ENCODE data around the gene PSD2.

PSD2 gene

GRCh38 chr5:139763930-139764791, 31.4 kb upstream of the PSD2 start:
- no peak for DNase-seq

GRCh38 chr5:139764886-139765408, 30.7 kb upstream of the PSD2 start:
- DNase-seq, result no peak

- DNase-seq, result no peak
Observed at GRCh38 chr5:139765409-139766217, 30.0 kb upstream of the PSD2 start.

DNA sequence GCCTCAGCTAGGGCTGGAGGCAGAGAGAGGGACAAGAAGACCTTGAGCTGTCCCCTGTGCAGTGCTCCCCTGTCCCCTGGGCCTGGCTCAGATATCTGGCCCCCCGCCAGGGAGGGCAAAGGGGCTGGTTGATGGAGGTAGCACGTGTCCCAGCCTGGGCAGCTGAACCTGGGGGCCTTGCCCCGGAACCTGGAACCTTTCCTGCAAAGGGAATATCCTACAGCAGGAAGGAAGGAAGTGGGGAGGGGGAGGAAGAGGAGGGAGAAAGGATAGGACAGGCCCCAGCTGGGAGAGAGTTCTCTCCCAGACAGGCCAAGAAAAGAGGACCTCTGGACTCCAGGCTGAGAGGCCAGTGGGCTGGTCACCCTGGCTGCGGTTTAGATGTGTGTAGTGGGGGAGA, 27.6 kb upstream of the PSD2 start:
- no peak for DNase-seq

GRCh38 chr5:139768807-139769465, 26.7 kb upstream of the PSD2 start:
- DNase-seq, result no peak

- DNase-seq, result no peak
Observed at GRCh38 chr5:139769477-139769876, 26.1 kb upstream of the PSD2 start.

- no peak for DNase-seq
Observed at GRCh38 chr5:139770722-139771121, 24.9 kb upstream of the PSD2 start.

DNA sequence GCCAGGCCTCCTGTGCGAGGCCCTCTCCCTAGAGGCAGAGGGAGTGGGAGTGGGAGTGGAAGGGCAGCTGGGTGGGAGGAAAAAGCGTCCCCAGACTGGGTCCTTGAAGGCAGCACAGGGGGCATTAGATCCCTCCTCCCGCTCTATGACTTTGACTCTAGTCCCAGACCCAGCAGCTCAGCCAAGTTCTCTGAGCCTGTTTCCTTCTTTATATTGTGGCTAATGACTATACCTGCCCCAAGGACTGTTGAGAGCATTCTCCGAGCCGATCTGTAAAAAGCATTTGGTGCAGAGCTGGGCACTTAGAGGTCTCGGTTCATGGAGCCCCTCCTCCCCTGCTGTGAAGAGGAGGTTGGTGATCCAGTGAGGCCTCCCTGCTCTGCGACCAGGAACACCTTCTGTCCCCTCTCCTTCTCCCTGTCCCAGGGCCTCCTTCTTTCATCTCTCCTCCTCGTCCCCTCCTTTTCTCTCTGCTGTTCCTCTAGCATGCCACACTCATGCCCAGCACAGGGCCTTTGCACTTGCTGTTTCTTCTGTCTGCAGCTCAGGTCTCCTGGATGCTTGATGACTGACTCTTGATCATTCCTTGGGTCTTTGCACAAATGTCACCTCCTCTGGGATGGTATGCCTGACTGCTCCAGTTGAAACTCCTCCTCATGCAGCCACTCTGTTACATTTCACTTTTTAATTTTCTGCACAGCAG, 23.4 kb upstream of the PSD2 start:
- no peak for DNase-seq

DNA sequence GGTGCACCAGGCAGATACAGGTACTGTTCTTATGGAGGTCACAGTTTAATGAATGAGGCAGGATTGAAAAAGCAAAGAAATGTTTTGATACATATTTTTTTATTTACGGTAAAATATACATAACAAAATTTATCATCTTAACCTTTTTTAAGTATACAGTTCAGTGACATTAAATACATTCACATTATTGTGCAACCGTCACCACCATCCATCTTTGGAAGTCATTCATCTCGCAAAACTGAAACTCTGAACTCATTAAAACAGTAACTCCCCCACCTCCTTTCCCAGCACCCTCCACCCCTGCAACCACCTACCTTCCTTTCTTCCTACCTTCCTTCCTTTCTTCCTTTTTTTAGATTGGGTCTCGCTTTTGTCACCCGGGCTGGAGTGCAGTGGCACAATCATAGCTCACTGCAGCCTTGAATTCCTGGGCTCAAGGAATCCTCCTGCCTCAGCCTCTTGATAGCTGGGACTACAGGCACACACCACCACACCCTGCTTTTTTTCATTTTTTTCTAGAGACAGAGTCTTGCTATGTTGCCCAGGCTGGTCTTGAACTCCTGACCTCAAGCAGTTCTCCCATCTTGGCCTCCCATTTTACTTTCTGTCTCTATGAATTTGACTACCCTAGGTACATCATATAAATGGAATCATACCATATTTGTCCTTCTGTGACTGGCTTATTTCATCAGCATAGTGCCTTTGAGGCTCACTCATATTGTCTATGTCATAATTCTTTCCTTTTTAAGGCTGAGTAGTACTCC, 22.5 kb upstream of the PSD2 start:
- no peak for DNase-seq

GRCh38 chr5:139774980-139775661, 20.5 kb upstream of the PSD2 start:
- DNase-seq, result no peak

GRCh38 chr5:139775872-139776271, 19.7 kb upstream of the PSD2 start:
- DNase-seq, result no peak

- DNase-seq, result no peak
Observed at GRCh38 chr5:139776861-139777260, 18.7 kb upstream of the PSD2 start.

DNA sequence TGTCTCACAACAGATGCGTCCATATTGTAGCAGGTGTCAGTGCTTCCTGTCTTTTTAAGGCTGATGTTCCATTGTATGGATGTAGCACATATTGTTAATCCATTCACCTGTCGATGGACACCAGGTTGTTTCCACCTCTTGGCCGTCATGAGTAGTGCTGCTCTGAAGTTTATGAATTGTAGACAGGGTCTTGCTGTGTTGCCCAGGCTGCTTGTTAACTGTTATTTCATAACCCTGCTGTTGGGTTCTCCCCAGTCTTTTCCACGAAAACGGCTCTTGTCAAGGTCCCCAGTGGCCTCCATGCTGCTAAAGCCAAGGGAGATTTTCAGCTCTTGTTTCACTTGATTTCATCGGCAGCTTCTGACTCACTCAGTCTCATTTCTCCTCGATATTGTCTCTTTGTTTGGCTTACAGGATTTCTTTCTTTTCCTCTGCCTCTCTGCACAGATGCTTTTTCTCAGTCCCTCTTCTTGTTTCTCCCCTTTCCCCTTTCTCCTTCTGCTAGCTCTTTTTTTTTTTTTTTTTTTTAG, 12.1 kb upstream of the PSD2 start:
- no peak for DNase-seq

DNA sequence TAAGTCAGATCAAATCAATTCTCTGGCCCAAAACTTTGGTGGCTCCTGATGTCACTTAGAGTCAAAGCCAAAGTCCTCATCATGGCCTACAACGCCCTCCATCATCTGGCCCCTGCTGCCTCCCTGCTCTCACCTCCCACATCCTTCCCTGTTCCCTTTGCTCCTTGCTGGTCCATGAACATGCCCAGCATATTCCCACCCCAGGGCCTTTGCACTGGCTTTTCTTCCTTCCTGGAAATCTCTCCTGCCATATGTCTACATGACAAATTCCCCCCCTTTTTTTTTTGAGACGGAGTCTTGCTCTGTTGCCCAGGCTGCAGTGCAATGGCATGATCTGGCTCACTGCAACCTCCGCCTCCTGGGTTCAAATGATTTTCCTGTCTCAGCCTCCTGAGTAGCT, 11.1 kb upstream of the PSD2 start:
- no peak for DNase-seq

DNA sequence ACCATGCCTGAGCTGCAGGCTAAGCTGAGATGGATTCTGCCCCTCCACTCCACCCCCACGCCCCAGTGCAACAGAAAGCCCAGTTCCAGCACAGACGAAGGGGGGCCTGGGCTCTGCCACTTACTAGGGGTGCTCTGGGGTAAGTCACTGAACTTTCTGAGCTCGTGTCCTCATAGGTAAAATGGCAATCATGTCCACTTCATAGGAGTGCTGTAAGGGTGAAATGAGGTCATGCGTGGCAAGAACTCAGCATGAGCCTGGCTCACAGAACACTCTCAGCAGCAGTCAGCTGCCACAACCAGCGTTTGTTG, 8.4 kb upstream of the PSD2 start:
- DNase-seq, result no peak

DNA sequence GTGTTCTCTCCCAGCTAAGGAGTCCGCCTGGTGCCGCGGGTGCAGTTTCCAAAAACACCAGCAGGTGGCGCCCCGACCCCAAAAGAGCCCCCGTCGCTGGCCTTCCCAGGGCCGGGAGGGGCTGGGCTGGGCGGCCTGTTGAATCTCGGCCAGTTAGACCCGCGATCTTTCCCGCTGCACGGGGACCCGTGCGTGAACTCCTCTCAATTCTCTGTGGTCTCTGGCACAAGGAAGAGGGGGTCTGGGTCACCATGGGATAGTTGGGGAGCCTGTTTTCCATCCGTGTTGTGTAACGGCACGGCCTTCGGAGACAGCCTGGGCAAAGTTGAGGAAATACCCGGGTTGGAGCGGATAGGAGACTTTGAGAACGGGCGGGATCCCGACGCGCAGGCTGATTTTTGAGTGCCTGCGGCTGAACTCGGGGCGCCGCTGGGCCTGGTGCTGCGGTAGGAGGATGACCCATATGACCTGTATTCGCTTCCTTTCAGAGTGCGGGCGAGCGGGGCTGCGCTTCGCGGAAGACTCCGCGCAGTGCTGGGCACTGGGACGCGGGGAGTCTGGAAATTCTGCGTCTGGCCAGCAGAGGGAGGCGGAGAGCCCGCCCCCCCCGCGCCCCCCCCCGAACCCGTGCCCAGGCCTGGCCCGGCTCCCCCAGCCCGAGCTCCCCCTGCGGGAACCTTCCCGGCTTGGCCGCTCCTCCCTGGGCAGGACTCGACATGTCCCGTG, 7.9 kb upstream of the PSD2 start:
- DNase-seq, result no peak

- DNase-seq, result no peak
Observed at GRCh38 chr5:139788294-139788910, 7.2 kb upstream of the PSD2 start.

DNA sequence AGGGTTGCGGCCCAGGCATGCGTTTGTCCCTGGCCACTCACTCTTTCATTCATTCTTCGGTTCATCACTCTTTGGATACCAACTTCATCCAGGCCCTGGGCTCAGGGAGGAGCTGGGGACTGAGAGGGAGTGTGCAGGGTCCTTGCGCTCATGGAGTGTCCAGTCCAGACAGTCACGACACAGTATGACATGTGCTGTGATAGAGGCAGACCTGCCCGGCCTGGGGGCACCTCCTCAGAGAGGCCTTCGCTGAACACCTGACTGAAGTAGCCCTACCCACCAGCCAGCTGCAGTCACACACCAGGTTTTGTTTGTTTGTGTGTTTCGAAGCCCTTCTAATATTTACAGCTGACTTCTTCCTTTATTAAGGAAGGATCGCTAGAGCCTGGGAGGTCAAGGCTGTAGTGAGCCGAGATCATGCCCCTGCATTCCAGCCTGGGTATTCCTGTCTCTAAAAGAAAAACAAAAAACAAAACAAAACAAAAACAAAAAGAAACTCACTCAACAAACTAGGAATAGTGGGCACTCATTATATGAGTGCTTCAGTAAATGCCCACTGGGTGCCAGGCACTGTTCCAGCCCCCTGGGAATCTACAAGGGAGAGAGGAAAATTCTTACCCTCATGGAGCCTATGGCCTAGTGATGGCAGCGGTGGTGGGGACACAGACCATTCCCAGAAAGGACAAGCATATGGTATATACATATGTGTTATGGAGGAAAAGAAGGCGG, 6.3 kb upstream of the PSD2 start:
- DNase-seq, result no peak

- no peak for DNase-seq
Observed at GRCh38 chr5:139789845-139790189, 5.8 kb upstream of the PSD2 start.

DNA sequence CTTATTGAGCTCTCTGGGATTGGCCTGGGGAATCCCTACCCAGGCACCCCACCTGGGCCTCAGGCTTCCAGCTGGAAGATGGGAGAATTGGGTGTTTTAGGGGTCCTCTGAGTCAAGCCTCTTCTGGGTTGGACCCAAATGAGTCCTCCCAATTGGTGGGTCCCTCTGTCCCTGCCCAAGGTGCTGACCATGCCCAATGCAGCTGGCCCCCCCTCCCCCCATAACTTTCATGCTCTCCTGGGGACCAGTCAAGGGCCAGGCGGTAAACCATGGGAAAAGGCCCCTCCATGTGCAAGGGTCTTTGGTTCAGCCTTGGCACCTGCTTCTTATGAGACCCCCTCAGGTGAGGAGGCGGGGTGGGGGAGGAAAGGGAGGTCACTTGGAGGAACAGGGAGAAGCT, 3.4 kb upstream of the PSD2 start:
- DNase-seq, result no peak
